ENCODE measurements around the gene APOLD1. TPM values are rescaled to one million over a fixed set of nuclear protein-coding genes. Genes with fewer than 3 reads are reported as not detected.
A peak's percentile ranks its signal among the peaks of the same experiment; 100 is the strongest.
"Not testable (repeated sequence)": the region's sequence is repeated elsewhere in the genome, so short reads cannot be mapped to it uniquely, and the experiment has no call there.

Gene APOLD1
- total RNA-seq, result 10 to 100 TPM in 1 of 4 donors, 1 to 10 TPM in 3; 2.3 to 14.9 (median 5.6) TPM

DNA sequence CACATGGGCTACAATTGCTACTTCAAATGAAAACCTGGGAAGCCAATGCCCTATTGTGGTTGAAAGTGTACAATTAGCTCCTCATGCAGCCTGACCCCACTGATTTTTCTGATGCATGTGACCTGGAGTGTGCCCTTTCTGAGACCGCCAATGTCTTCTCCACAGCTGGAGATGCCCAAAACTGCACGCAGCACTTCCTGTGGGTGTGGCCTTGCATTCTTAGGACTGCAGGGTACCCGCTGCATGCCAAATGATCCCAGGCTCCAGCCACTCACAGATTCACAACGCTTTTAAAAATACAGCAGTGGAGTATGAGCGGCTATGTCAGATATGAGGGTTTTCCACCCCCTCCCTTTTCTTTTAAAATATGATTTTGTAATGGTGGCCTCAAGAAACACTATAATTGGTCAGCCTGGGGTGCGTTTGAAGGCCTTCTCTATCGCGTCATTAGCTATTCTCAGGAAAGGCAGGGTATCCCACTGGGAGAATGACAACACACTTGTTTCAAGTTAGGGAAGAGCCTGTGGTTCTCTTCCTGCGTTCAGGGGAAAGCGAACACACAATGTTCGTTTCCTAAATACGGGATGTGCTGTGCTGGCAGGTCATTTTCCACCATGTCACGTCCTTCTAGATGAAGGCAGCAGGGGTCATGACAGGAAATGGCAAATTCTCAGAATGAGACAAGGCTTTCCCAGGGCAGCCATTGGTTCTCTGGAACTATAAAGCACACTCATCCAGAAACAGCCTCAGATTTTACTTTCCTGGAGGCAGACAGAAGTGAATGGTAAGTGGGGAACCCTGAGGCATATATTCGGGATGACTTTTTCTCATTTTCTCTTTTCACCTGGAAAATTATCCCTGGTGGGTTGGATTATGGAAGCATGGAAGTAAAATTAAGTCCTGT lies at the start of gene APOLD1:
Gene APOLD1 (plus strand): TSS at position 749 of the 904 bp plus-strand sequence. CDS start 33 bp downstream, at position 782.
- DNase-seq, result no peak
- Histone ChIP-seq H3K27me3 (no peaks in the 10 kb centered on the region), H3K36me3 (no peaks in the 10 kb centered on the region), H3K4me1 (peaks cover 0 to 22% (median 0%) of the 10 kb centered on the region in 4 donors), H3K9me3 (no peaks in the 10 kb centered on the region), H3K4me3 (peak within 1 kb of the TSS; percentile 44 to 65 (median 62)), H3K27ac (peak within 1 kb of the TSS; percentile 74 to 95 (median 84))
- no peak for TF ChIP-seq POLR2A (IDR thresholded peaks at IDR 0.05)
- TF ChIP-seq CTCF (IDR thresholded peaks at IDR 0.05), result no peak

GRCh38 chr12:12736759-12737676 lies 48.4 kb upstream of the APOLD1 start:
- Histone ChIP-seq H3K9me3 (no peaks in the 10 kb centered on the region), H3K27ac (peak overlapping the region; percentile 49 to 73 (median 66)), H3K4me3 (peak overlapping the region in 1 of 4 donors; percentile 19), H3K27me3 (no peaks in the 10 kb centered on the region), H3K4me1 (peaks cover 0 to 6% (median 0%) of the 10 kb centered on the region in 4 donors), H3K36me3 (no peaks in the 10 kb centered on the region)
- TF ChIP-seq CTCF (IDR thresholded peaks at IDR 0.05) (peak; percentile 33 to 67 (median 60)), POLR2A (IDR thresholded peaks at IDR 0.05) (no peak)
- DNase-seq, result peak in 2 of 3 donors; percentile 53 to 73

- not testable (repeated sequence) for DNase-seq, H3K36me3 ChIP-seq, H3K4me1 ChIP-seq, H3K4me3 ChIP-seq, H3K9me3 ChIP-seq, H3K27me3 ChIP-seq, H3K27ac ChIP-seq
These were observed 47.3 kb upstream of the APOLD1 start for GRCh38 chr12:12738152-12738551.

- H3K9me3 ChIP-seq, result no peaks in the 10 kb centered on the region
- H3K4me1 ChIP-seq, result no peaks in the 10 kb centered on the region
- no peak overlapping the region for H3K4me3 ChIP-seq
- H3K36me3 ChIP-seq, result no peaks in the 10 kb centered on the region
- DNase-seq, result no peak
- no peak for TF ChIP-seq CTCF (IDR thresholded peaks at IDR 0.05)
- TF ChIP-seq POLR2A (IDR thresholded peaks at IDR 0.05), result no peak
- H3K27me3 ChIP-seq, result no peaks in the 10 kb centered on the region
- no peak overlapping the region for H3K27ac ChIP-seq
These were observed 43.8 kb upstream of the APOLD1 start for GRCh38 chr12:12741660-12742059.

- no peaks in the 10 kb centered on the region for H3K4me1 ChIP-seq
- DNase-seq, result no peak
- H3K27me3 ChIP-seq, result no peaks in the 10 kb centered on the region
- no peaks in the 10 kb centered on the region for H3K9me3 ChIP-seq
- TF ChIP-seq CTCF (IDR thresholded peaks at IDR 0.05) (no peak), POLR2A (IDR thresholded peaks at IDR 0.05) (no peak)
- no peak overlapping the region for H3K4me3 ChIP-seq
- no peak overlapping the region for H3K27ac ChIP-seq
- H3K36me3 ChIP-seq, result no peaks in the 10 kb centered on the region
These were observed 40.7 kb upstream of the APOLD1 start for GRCh38 chr12:12744546-12745305.
